Vagina (tissue), 2 donors: ENCODE measurements around the gene ACSM2B. TPM values are rescaled to one million over a fixed set of nuclear protein-coding genes. Genes with fewer than 3 reads are reported as not detected.
"Not testable (repeated sequence)": the region's sequence is repeated elsewhere in the genome, so short reads cannot be mapped to it uniquely, and the experiment has no call there.

ENCODE experiments used
- DNase-seq, 2 donors: peaks; one replicate each; pipeline ENCODE4 v3.0.0-alpha.2; 2017; ENCODE audit errors: extremely low spot score in 2 of 2
- H3K27ac ChIP-seq: fragments of 200-600 bp; sonication (generic); one replicate; pipeline ENCODE4 v1.5.1; 2019
- H3K27me3 ChIP-seq: fragments of 200-600 bp; sonication (generic); one replicate; pipeline ENCODE4 v1.5.1; 2019
- H3K36me3 ChIP-seq, 2 donors: fragments of 200-600 bp; sonication (generic); one replicate each; pipeline ENCODE4 v1.5.1; 2017 to 2019
- H3K4me1 ChIP-seq: fragments of 200-600 bp; sonication (generic); one replicate; pipeline ENCODE4 v1.5.1; 2019
- H3K4me3 ChIP-seq, 2 donors: fragments of 200-600 bp; sonication (generic); 1 replicate in 1 of 2; 2 replicates in 1 of 2; pipeline ENCODE4 v1.5.1; 2016 to 2019
- H3K9me3 ChIP-seq: fragments of 200-600 bp; sonication (generic); one replicate; pipeline ENCODE4 v1.5.1; 2019
- POLR2A ChIP-seq, 2 donors: fragments of 450-650 bp; IDR thresholded peaks; one replicate each; pipeline ENCODE4 v1.6.1; 2017; ENCODE audit warnings: antibody characterized with exemption in 2 of 2, mild to moderate bottlenecking in 2 of 2, moderate library complexity in 2 of 2
- POLR2AphosphoS5 ChIP-seq, 2 donors: sonication (generic); formaldehyde crosslinking; IDR thresholded peaks; one replicate each; pipeline ENCODE4 v1.9.0; 2017; ENCODE audit warnings: antibody characterized with exemption in 2 of 2, mild to moderate bottlenecking in 2 of 2, low read depth in 1 of 2; ENCODE audit not compliant: insufficient read depth in 1 of 2
- intact Hi-C: fragments of 100-400 bp; cut with DNase I; formaldehyde crosslinking; loops from one replicate; pipeline ENCODE4 v1.15.1; 2023
- total RNA-seq: library from RNA; depleted of rRNA; stranded (reverse); fragments of >200 nt; gene quantifications from one replicate; pipeline ENCODE4 v1.2.3, GENCODE V29; 2016
- TF ChIP-seq, protein P1 (sequence below), 3 experiments: fragments of 450-650 bp in 2 of 3; fragments of 200-600 bp in 1 of 3; sonication (generic) in 1 of 3; IDR thresholded peaks; one replicate each; pipeline ENCODE4 v1.5.1; 2017 to 2019; ENCODE audit warnings: antibody characterized with exemption in 3 of 3, mild to moderate bottlenecking in 2 of 3, moderate library complexity in 2 of 3

ACSM2B gene
- total RNA-seq, 1 donor from 2014 or later: not detected

DNA sequence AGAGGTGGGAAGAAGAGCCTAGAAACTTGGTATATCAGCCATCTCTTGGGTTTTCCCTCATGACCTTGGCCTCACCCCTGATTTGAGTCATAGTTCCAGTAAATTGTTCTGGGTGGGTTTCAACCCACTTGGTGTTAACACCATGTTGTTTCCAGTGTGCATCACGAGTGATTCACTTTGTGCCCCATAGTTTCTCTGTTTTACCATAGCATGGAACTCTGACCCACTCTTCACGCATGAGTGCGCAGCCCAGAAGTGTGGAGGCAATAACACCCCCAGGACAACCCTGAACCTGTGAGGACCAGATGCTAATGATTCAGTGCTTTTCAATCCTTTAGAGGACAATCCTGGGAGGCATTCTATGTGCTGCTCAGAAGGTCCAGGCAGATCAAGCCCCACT lies 21.5 kb downstream of the ACSM2B start:
- DNase-seq: not testable (repeated sequence)

GRCh38 chr16:20553493-20553892 lies 22.7 kb downstream of the ACSM2B start:
- H3K36me3 ChIP-seq, H3K27me3 ChIP-seq, H3K9me3 ChIP-seq, H3K4me3 ChIP-seq, DNase-seq, intact Hi-C loops, H3K27ac ChIP-seq, H3K4me1 ChIP-seq: not testable (repeated sequence)

More for the DNA sequence above, 21.5 kb downstream of the ACSM2B start:
- H3K27ac ChIP-seq, intact Hi-C loops, H3K4me1 ChIP-seq, H3K4me3 ChIP-seq, H3K27me3 ChIP-seq, H3K36me3 ChIP-seq, H3K9me3 ChIP-seq: not testable (repeated sequence)

GRCh38 chr16:20546951-20547350 lies 29.2 kb downstream of the ACSM2B start:
- H3K27ac ChIP-seq, H3K36me3 ChIP-seq, DNase-seq, H3K27me3 ChIP-seq, intact Hi-C loops, H3K9me3 ChIP-seq, H3K4me3 ChIP-seq, H3K4me1 ChIP-seq: not testable (repeated sequence)

GRCh38 chr16:20546278-20546853 lies 29.8 kb downstream of the ACSM2B start:
- H3K27ac ChIP-seq, intact Hi-C loops, H3K9me3 ChIP-seq, H3K36me3 ChIP-seq, H3K4me1 ChIP-seq, H3K4me3 ChIP-seq, DNase-seq, H3K27me3 ChIP-seq: not testable (repeated sequence)

GRCh38 chr16:20540603-20541316 lies 35.4 kb downstream of the ACSM2B start:
- H3K27ac ChIP-seq, H3K4me1 ChIP-seq, H3K9me3 ChIP-seq, H3K27me3 ChIP-seq, intact Hi-C loops, H3K36me3 ChIP-seq, DNase-seq, H3K4me3 ChIP-seq: not testable (repeated sequence)

- H3K27ac ChIP-seq: no peak overlapping the region
- no peaks in the 10 kb centered on the region for H3K36me3 ChIP-seq
- no peak overlapping the region for H3K4me3 ChIP-seq
- no peak for TF ChIP-seq POLR2AphosphoS5 (IDR thresholded peaks at IDR 0.05; ENCODE audit: insufficient read depth in 1 of 2, low read depth in 1 of 2)
- TF ChIP-seq POLR2A (IDR thresholded peaks at IDR 0.05): no peak
- TF ChIP-seq, protein P1, sequence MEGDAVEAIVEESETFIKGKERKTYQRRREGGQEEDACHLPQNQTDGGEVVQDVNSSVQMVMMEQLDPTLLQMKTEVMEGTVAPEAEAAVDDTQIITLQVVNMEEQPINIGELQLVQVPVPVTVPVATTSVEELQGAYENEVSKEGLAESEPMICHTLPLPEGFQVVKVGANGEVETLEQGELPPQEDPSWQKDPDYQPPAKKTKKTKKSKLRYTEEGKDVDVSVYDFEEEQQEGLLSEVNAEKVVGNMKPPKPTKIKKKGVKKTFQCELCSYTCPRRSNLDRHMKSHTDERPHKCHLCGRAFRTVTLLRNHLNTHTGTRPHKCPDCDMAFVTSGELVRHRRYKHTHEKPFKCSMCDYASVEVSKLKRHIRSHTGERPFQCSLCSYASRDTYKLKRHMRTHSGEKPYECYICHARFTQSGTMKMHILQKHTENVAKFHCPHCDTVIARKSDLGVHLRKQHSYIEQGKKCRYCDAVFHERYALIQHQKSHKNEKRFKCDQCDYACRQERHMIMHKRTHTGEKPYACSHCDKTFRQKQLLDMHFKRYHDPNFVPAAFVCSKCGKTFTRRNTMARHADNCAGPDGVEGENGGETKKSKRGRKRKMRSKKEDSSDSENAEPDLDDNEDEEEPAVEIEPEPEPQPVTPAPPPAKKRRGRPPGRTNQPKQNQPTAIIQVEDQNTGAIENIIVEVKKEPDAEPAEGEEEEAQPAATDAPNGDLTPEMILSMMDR (IDR thresholded peaks at IDR 0.05): no peak
- no peaks in the 10 kb centered on the region for H3K9me3 ChIP-seq
- intact Hi-C loops: no loop called here
- no peaks in the 10 kb centered on the region for H3K27me3 ChIP-seq
- no peak for DNase-seq
- no peaks in the 10 kb centered on the region for H3K4me1 ChIP-seq
These were observed 37.5 kb downstream of the ACSM2B start for GRCh38 chr16:20538687-20539086.

DNA sequence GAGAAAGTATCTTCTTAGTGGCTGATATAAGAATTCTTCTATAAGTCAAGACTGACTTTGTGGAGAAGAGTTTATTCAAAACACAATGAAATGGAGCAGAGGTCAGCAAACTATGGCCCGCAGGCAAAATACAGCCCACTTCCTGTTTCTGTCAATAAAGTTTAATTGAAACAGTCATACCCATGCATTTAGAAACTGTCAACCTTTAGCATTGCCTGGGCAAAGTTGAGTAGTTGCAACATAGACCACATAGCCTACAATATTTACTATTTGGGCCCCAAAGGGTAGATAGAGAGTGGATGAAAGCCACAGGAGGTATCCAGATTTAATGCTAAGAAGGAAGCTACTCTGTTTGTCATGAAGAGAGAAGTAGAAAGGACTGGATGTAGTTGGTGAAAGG lies 38.0 kb downstream of the ACSM2B start:
- no peak for TF ChIP-seq POLR2A (IDR thresholded peaks at IDR 0.05)
- TF ChIP-seq, protein P1 (IDR thresholded peaks at IDR 0.05): no peak
- no peak for TF ChIP-seq POLR2AphosphoS5 (IDR thresholded peaks at IDR 0.05; ENCODE audit: insufficient read depth in 1 of 2, low read depth in 1 of 2)
- DNase-seq: no peak
- no peaks in the 10 kb centered on the region for H3K27me3 ChIP-seq
- no peaks in the 10 kb centered on the region for H3K36me3 ChIP-seq
- intact Hi-C loops: no loop called here
- H3K9me3 ChIP-seq: no peaks in the 10 kb centered on the region
- no peak overlapping the region for H3K27ac ChIP-seq
- H3K4me3 ChIP-seq: no peak overlapping the region
- H3K4me1 ChIP-seq: no peaks in the 10 kb centered on the region

DNA sequence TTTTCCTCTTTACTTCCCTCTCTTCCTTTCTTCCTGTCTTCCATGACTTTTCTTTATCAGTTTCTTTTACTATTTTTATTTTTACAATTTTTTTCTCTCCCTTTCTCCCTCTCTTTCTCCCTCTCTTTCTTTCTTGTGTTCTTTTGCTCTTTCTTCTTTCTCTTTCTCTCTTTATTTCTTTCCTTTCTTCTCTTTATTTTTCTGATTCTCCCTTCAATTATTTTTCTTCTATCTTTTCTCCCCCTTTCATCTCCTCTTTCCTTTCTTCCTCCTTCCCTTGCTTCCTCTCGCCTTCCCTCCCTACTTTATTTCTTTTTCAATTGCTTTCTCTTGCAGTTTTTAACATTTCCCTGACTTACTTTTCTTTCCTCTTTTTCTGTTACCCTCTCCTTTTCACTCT lies 39.5 kb downstream of the ACSM2B start:
- H3K36me3 ChIP-seq, intact Hi-C loops, H3K4me1 ChIP-seq, H3K27ac ChIP-seq, H3K9me3 ChIP-seq, H3K4me3 ChIP-seq, H3K27me3 ChIP-seq, DNase-seq: not testable (repeated sequence)

DNA sequence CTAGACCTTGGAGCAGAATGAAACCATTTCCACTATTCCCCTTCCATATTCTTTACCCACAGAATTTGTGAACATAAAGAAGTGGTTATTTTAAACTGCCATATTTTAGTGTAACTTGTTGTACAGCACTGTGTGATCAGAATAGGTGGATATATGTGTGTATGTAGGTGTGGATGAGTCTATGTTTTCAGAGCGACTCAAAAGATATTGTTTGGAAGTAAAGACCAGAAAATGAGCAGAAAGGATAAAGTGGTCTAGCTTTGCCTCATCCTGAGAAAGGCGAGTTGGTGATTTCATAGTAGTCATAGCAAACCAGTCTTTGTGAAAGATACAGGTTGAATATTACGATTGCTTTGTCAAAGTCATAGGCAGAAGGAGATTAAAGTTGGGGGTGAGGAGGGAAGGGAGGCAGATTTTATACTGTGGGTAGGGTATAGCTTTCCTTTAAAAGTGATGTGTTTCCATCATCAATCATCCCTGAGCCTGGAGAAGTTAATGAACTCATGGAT lies 43.8 kb downstream of the ACSM2B start:
- H3K27me3 ChIP-seq, intact Hi-C loops, H3K4me1 ChIP-seq, H3K4me3 ChIP-seq, H3K9me3 ChIP-seq, DNase-seq, H3K36me3 ChIP-seq, H3K27ac ChIP-seq: not testable (repeated sequence)

GRCh38 chr16:20531795-20532194 lies 44.4 kb downstream of the ACSM2B start:
- intact Hi-C loops, H3K9me3 ChIP-seq, H3K36me3 ChIP-seq, H3K4me1 ChIP-seq, H3K4me3 ChIP-seq, H3K27me3 ChIP-seq, DNase-seq, H3K27ac ChIP-seq: not testable (repeated sequence)
